Hepatocyte (in vitro differentiated cells): ENCODE results near the gene MPHOSPH9.

ENCODE experiments used
- EZH2 ChIP-seq: fragments of 200-600 bp; sonication (generic); IDR thresholded peaks from 2 replicates; pipeline ENCODE4 v1.6.1; 2016; ENCODE audit warnings: antibody characterized with exemption, mild to moderate bottlenecking, borderline replicate concordance
- EZH2phosphoT487 ChIP-seq: fragments of 200-600 bp; sonication (generic); IDR thresholded peaks from one replicate; pipeline ENCODE4 v1.6.1; 2018; ENCODE audit warnings: antibody characterized with exemption, mild to moderate bottlenecking, low read depth, moderate library complexity; ENCODE audit not compliant: unreplicated experiment, severe bottlenecking
- TF ChIP-seq, protein P1 (sequence below): fragments of 200-600 bp; sonication (generic); IDR thresholded peaks from 2 replicates; pipeline ENCODE4 v1.5.1; 2016; ENCODE audit warnings: antibody characterized with exemption, mild to moderate bottlenecking; ENCODE audit not compliant: poor library complexity

DNA sequence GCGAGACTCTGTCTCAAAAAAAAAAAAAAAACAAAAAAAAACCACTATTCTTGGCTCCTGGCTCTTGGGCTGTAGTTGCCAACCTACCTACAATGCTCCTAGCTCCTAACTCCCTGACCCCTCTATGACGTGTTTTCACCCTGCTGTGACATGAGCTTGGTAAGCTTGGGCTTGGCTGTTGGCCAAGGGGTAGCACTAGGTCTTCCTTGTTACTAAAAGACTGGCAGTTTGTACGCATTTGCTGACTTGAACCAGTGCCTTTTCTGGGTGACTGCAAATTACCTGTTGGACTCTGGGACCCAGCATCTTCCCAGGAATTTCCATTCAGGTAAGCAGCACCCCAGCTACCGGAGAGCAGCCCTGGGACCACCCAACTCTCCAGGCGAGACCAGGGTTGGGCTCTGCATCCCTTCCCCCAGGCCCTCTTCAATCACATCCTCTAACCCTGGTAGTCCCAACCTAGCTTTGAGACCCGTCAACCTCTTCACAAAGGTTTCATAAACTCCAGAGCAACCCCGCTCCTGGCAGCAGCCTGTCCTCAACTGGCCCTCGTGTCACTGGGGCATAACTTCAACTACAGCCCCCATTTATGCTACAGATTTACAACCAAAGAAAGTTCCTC is 30.4 kb upstream of the MPHOSPH9 start:
- TF ChIP-seq EZH2phosphoT487 (no peak), EZH2 (no peak)
- TF ChIP-seq, protein P1, sequence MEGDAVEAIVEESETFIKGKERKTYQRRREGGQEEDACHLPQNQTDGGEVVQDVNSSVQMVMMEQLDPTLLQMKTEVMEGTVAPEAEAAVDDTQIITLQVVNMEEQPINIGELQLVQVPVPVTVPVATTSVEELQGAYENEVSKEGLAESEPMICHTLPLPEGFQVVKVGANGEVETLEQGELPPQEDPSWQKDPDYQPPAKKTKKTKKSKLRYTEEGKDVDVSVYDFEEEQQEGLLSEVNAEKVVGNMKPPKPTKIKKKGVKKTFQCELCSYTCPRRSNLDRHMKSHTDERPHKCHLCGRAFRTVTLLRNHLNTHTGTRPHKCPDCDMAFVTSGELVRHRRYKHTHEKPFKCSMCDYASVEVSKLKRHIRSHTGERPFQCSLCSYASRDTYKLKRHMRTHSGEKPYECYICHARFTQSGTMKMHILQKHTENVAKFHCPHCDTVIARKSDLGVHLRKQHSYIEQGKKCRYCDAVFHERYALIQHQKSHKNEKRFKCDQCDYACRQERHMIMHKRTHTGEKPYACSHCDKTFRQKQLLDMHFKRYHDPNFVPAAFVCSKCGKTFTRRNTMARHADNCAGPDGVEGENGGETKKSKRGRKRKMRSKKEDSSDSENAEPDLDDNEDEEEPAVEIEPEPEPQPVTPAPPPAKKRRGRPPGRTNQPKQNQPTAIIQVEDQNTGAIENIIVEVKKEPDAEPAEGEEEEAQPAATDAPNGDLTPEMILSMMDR = no peak
